HepG2 (cell line): ENCODE data around the gene ISG20L2. TPM values are rescaled to one million over a fixed set of nuclear protein-coding genes. Genes with fewer than 3 reads are reported as not detected.
A peak's percentile ranks its signal among the peaks of the same experiment; 100 is the strongest.

Source experiments
- MEF2D ChIP-seq: sonication (generic); formaldehyde crosslinking; IDR thresholded peaks from 2 replicates; pipeline ENCODE4 v1.5.1; 2020; ENCODE audit warnings: mild to moderate bottlenecking, missing genetic modification reagents
- PRDM4 ChIP-seq: sonication (generic); formaldehyde crosslinking; IDR thresholded peaks from 2 replicates; pipeline ENCODE4 v1.9.0; 2021; ENCODE audit warnings: missing genetic modification reagents, borderline replicate concordance
- RFX1 ChIP-seq: fragments of 450-650 bp; IDR thresholded peaks from 2 replicates; pipeline ENCODE4 v1.6.1; 2017
- RFX5 ChIP-seq: IDR thresholded peaks from 2 replicates; pipeline ENCODE4 v1.6.1; 2011; ENCODE audit warnings: low read depth, low read length, improper control_type of control experiment
- SP5 ChIP-seq: IDR thresholded peaks from 2 replicates; pipeline ENCODE4 v1.6.1; 2016; ENCODE audit warnings: low read depth, borderline replicate concordance
- TMF1 ChIP-seq: sonication (generic); formaldehyde crosslinking; IDR thresholded peaks from 2 replicates; pipeline ENCODE4 v1.8.1; 2022; ENCODE audit warnings: low read depth, missing genetic modification reagents
- TRIM24 ChIP-seq: sonication (generic); formaldehyde crosslinking; IDR thresholded peaks from 2 replicates; pipeline ENCODE4 v1.8.0; 2022; ENCODE audit warnings: mild to moderate bottlenecking, missing genetic modification reagents
- ZFYVE20 ChIP-seq: sonication (generic); formaldehyde crosslinking; IDR thresholded peaks from 2 replicates; pipeline ENCODE4 v1.8.0; 2023; ENCODE audit warnings: low read depth, mild to moderate bottlenecking, moderate library complexity, missing genetic modification reagents, borderline replicate concordance
- ZNF382 ChIP-seq: sonication (generic); formaldehyde crosslinking; IDR thresholded peaks from 2 replicates; pipeline ENCODE4 v1.5.0; 2020; ENCODE audit warnings: missing genetic modification reagents, mild to moderate bottlenecking, borderline replicate concordance
- ZNF577 ChIP-seq: sonication (generic); formaldehyde crosslinking; IDR thresholded peaks from 2 replicates; pipeline ENCODE4 v1.4.0; 2020; ENCODE audit warnings: mild to moderate bottlenecking, low read depth, missing genetic modification reagents, borderline replicate concordance
- ZNF775 ChIP-seq: sonication (generic); formaldehyde crosslinking; IDR thresholded peaks from 2 replicates; pipeline ENCODE4 v1.4.0; 2020; ENCODE audit warnings: missing genetic modification reagents, mild to moderate bottlenecking, moderate library complexity, borderline replicate concordance
- ZSCAN21 ChIP-seq: sonication (generic); formaldehyde crosslinking; IDR thresholded peaks from 2 replicates; pipeline ENCODE4 v1.8.0; 2022; ENCODE audit warnings: mild to moderate bottlenecking, missing genetic modification reagents, moderate library complexity, borderline replicate concordance
- polyA plus RNA-seq, 8 experiments: library from polyadenylated mRNA; depleted of rRNA in 3 of 8; stranded (reverse) in 7 of 8; unstranded in 1 of 8; fragments of >200 nt; fragmentation: Illumina TruSeq in 4 of 8; extraction: Trizol in 4 of 8; gene quantifications; 2 replicates each; pipeline versions ENCODE4 v1.2.1 to v1.2.3, GENCODE V29; 2011 to 2016; ENCODE audit warnings: low read depth in 4 of 8, missing spikeins in 1 of 8, mixed read lengths in 1 of 8; ENCODE audit not compliant: insufficient read depth in 1 of 8
- total RNA-seq, 5 experiments: library from RNA; depleted of rRNA; stranded (reverse); fragments of >200 nt; fragmentation: Illumina TruSeq; extraction: Trizol; gene quantifications; 2 replicates each; pipeline ENCODE4 v1.2.3, GENCODE V29; 2016; ENCODE audit warnings: low read depth in 1 of 5
- TF ChIP-seq, protein P1 (sequence below): sonication (generic); formaldehyde crosslinking; IDR thresholded peaks from 2 replicates; pipeline ENCODE4 v1.5.0; 2020; ENCODE audit warnings: missing genetic modification reagents, mild to moderate bottlenecking, borderline replicate concordance
- TF ChIP-seq, protein P2 (sequence below): sonication (generic); formaldehyde crosslinking; IDR thresholded peaks from 2 replicates; pipeline ENCODE4 v1.5.1; 2020; ENCODE audit warnings: missing genetic modification reagents, mild to moderate bottlenecking, borderline replicate concordance
- TF ChIP-seq, protein P3 (sequence below): sonication (generic); formaldehyde crosslinking; IDR thresholded peaks from 2 replicates; pipeline ENCODE4 v1.5.0; 2020; ENCODE audit warnings: missing genetic modification reagents, mild to moderate bottlenecking, borderline replicate concordance

The ISG20L2 gene
- total and polyA plus RNA-seq, 2 of the 13 experiments (the other 11 are each of a cell fraction or from before 2014, with no cell fraction given), result 19.8 to 21.3 TPM

GRCh38 chr1:156740741-156741480, 12.3 kb upstream of the ISG20L2 start, which contains the start of gene MRPL24 (continued):
- TF ChIP-seq RFX5 (no peak), TMF1 (CRISPR knock-in tag) (peak; percentile 75; the same call in 1 of the 2 replicates), ZNF577 (no peak), MEF2D (peak; percentile 81), TRIM24 (CRISPR knock-in tag) (no peak), SP5 (CRISPR knock-in tag) (peak; percentile 57), ZSCAN21 (CRISPR knock-in tag) (no peak; the same call in 1 of the 2 replicates), PRDM4 (no peak), ZFYVE20 (CRISPR knock-in tag) (no peak), ZNF382 (CRISPR knock-in tag) (no peak), ZNF775 (CRISPR knock-in tag) (peak; percentile 52; the same call in 1 of the 2 replicates), RFX1 (no peak)
- TF ChIP-seq, protein P1, sequence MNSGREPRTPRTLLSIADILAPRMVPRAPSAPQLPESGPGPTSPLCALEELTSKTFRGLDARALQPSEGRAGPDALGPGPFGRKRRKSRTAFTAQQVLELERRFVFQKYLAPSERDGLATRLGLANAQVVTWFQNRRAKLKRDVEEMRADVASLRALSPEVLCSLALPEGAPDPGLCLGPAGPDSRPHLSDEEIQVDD, result peak; percentile 93; the same call in 1 of the 2 replicates
- TF ChIP-seq, protein P2, sequence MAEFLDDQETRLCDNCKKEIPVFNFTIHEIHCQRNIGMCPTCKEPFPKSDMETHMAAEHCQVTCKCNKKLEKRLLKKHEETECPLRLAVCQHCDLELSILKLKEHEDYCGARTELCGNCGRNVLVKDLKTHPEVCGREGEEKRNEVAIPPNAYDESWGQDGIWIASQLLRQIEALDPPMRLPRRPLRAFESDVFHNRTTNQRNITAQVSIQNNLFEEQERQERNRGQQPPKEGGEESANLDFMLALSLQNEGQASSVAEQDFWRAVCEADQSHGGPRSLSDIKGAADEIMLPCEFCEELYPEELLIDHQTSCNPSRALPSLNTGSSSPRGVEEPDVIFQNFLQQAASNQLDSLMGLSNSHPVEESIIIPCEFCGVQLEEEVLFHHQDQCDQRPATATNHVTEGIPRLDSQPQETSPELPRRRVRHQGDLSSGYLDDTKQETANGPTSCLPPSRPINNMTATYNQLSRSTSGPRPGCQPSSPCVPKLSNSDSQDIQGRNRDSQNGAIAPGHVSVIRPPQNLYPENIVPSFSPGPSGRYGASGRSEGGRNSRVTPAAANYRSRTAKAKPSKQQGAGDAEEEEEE, result peak; percentile 87; the same call in 1 of the 2 replicates
- TF ChIP-seq, protein P3, sequence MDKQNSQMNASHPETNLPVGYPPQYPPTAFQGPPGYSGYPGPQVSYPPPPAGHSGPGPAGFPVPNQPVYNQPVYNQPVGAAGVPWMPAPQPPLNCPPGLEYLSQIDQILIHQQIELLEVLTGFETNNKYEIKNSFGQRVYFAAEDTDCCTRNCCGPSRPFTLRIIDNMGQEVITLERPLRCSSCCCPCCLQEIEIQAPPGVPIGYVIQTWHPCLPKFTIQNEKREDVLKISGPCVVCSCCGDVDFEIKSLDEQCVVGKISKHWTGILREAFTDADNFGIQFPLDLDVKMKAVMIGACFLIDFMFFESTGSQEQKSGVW, result no peak
